Glomerular visceral epithelial cell (primary cell): ENCODE data around the gene GRIPAP1.

Experiments
- DNase-seq: peaks from one replicate; pipeline ENCODE4 v3.0.0-alpha.2; 2016; ENCODE audit errors: extremely low spot score

The GRIPAP1 gene

GRCh38 chrX:48923771-48924170 lies 78.3 kb downstream of the GRIPAP1 start:
- no peak for DNase-seq
